AG04450 (cell line): ENCODE data around the gene USP3. TPM values are rescaled to one million over a fixed set of nuclear protein-coding genes. Genes with fewer than 3 reads are reported as not detected.
"Not testable (repeated sequence)": the region's sequence is repeated elsewhere in the genome, so short reads cannot be mapped to it uniquely, and the experiment has no call there.

Experiments
- CTCF ChIA-PET: fragments of 300-600, 350-600 bp; formaldehyde crosslinking; extraction: SDS; loops from one replicate; lab custom pipeline; 2022; ENCODE audit warnings: antibody characterized with exemption, inconsistent platforms; lab: Charles Lee
- POLR2A ChIA-PET: fragments of 350-600 bp; formaldehyde crosslinking; extraction: SDS; loops from one replicate; lab custom pipeline; 2021; ENCODE audit warnings: antibody characterized with exemption, inconsistent platforms; lab: Yijun Ruan, JAX
- DNase-seq: peaks from one replicate; pipeline ENCODE4 v3.0.0-alpha.2; 2011; ENCODE audit warnings: low read depth, low spot score
- H3K27ac ChIP-seq: one replicate; pipeline ENCODE4 v1.5.1; 2012; ENCODE audit warnings: low read depth, low read length, control low read depth
- H3K27me3 ChIP-seq: one replicate; pipeline ENCODE4 v1.6.0; 2012; ENCODE audit warnings: low read length; ENCODE audit not compliant: control insufficient read depth, insufficient read depth
- H3K4me3 ChIP-seq: 2 replicates; pipeline ENCODE4 v1.5.1; 2011; ENCODE audit warnings: mild to moderate bottlenecking, low read depth, low read length, control low read depth
- H3K9me3 ChIP-seq: 2 replicates; pipeline ENCODE4 v1.5.1; 2012; ENCODE audit warnings: low read length; ENCODE audit not compliant: control insufficient read depth, insufficient read depth
- polyA plus RNA-seq: library from polyadenylated mRNA; depleted of rRNA; stranded (reverse); fragments of >200 nt; gene quantifications from 2 replicates; pipeline ENCODE4 v1.2.3, GENCODE V29; 2011
- TF ChIP-seq, protein P1 (sequence below): IDR thresholded peaks from 2 replicates; pipeline ENCODE4 v1.5.1; 2011; ENCODE audit warnings: low read depth, low read length, control low read depth, inconsistent platforms

Gene USP3
- polyA plus RNA-seq, 1 experiment = 30.7 TPM

DNA sequence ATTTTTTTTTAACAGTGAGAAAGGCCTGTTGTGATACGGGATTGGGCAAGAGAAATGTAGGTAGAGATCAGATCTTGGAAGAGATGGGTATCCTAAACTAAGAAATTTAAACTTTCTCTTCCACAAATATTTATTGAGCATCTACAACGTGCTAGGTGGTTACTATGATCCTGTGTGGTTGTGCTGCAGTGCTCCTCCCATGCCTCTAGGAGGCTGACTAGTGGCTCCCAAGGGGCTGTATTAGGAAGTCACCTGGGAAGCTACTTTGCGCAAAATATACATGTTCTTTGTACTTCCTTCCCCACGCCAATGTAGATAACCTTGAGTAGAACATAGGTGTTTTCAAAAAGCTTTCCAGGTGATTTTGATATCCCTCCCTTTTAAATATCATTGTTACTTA is 27.2 kb downstream of the USP3 start:
- POLR2A ChIA-PET = no interaction called here
- CTCF ChIA-PET = no interaction called here

DNA sequence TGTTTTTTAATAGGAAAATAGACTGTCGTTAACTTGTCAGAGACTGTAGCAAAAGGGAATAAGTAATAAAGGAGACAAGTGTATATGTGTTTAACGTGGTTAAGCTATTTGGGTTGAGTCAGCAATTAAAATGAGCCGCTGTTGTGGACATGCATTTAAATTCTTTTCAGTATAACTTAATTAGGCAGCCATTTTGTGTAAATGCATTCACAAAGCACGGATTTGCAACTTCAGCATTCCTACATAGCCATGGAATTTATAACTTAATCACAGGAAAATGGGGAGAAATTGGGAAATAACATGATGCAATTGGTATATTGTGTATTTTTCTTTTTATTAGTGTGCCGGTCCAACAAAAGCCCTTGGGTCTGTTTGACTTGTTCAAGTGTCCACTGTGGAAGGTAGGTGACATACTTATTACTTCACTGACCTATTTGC is 27.9 kb downstream of the USP3 start:
- TF ChIP-seq, protein P1, sequence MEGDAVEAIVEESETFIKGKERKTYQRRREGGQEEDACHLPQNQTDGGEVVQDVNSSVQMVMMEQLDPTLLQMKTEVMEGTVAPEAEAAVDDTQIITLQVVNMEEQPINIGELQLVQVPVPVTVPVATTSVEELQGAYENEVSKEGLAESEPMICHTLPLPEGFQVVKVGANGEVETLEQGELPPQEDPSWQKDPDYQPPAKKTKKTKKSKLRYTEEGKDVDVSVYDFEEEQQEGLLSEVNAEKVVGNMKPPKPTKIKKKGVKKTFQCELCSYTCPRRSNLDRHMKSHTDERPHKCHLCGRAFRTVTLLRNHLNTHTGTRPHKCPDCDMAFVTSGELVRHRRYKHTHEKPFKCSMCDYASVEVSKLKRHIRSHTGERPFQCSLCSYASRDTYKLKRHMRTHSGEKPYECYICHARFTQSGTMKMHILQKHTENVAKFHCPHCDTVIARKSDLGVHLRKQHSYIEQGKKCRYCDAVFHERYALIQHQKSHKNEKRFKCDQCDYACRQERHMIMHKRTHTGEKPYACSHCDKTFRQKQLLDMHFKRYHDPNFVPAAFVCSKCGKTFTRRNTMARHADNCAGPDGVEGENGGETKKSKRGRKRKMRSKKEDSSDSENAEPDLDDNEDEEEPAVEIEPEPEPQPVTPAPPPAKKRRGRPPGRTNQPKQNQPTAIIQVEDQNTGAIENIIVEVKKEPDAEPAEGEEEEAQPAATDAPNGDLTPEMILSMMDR = no peak
- Histone ChIP-seq H3K9me3 (no peaks in the 10 kb centered on the region), H3K4me3 (no peak overlapping the region), H3K27me3 (no peaks in the 10 kb centered on the region), H3K27ac (no peak overlapping the region)
- ChIA-PET CTCF (interaction anchor here (1.4 kb wide), 1 partner anchor 10 kb away, joined by 4 read pairs; no protein-coding TSS in a partner anchor), POLR2A (no interaction called here)
- no peak for DNase-seq

More for the DNA sequence above, 27.2 kb downstream of the USP3 start:
- H3K4me3 ChIP-seq = no peak overlapping the region
- no peaks in the 10 kb centered on the region for H3K27me3 ChIP-seq
- H3K27ac ChIP-seq = no peak overlapping the region
- no peaks in the 10 kb centered on the region for H3K9me3 ChIP-seq
- DNase-seq = no peak
- TF ChIP-seq, protein P1 = peak; percentile 29; the same call in 1 of the 2 replicates

DNA sequence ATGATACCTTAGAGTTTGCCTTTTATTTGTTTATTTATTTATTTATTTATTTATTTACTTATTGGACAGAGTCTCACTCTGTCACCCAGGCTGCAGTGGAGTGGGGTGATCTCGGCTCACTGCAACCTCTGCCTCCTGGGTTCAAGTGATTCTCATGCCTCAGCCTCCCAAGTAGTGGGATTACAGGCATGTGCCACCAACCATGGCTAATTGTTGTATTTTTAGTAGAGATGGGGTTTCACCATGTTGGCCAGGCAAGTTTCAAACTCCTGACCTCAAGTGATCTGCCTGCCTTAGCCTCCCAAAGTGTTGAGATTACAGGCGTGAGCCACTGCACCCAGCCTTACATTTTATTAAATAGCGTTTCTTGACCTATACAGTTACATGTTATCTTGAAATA is 30.5 kb downstream of the USP3 start:
- DNase-seq, POLR2A ChIA-PET: not testable (repeated sequence)

DNA sequence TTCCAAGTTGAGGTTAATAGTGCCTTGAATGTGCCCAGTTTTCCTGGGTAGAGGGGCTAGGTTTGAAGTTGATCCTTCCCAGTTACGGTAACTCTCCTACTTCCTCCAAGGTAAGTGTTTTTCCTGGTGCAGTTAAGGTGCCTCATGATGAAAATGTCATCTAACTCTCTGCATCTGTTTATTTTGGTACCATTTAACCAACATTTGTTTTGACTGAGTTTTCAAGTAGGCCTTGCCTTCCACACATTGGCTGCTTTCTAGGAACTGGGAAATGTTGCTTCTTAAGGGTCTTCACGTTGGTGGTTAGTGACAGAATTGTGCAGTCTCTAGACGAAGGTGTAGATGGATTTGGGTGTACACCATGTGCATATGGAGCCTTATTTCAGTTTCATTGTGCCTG is 31.3 kb downstream of the USP3 start:
- no peak overlapping the region for H3K4me3 ChIP-seq
- TF ChIP-seq, protein P1 = no peak
- no peaks in the 10 kb centered on the region for H3K9me3 ChIP-seq
- POLR2A ChIA-PET = no interaction called here
- CTCF ChIA-PET = interaction anchor here (1.2 kb wide), 1 partner anchor 18 kb away, joined by 6 read pairs; no protein-coding TSS in a partner anchor
- no peaks in the 10 kb centered on the region for H3K27me3 ChIP-seq
- no peak overlapping the region for H3K27ac ChIP-seq
- DNase-seq = no peak

More for the DNA sequence above, 30.5 kb downstream of the USP3 start:
- CTCF ChIA-PET, H3K27me3 ChIP-seq, H3K27ac ChIP-seq, H3K9me3 ChIP-seq, H3K4me3 ChIP-seq: not testable (repeated sequence)

DNA sequence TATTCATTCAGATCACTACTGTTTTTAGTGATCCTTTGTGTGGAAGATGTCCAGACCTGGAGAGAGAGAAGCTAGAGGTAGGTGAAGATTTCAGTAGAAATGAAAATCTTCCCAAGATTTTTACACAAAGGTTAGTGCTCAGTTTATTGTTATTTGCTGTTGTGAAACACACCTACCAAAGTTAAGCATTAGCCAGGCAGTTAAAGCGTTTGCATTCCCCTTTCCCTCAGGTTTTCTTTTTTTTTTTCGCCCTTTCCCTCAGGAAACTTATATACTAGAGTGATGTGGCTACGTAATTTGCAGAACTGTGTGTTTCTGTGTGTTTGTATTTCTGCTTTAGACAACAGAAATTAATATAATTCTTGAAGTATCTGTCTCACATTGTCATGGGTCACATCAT is 34.5 kb downstream of the USP3 start:
- no peaks in the 10 kb centered on the region for H3K9me3 ChIP-seq
- TF ChIP-seq, protein P1 = no peak
- ChIA-PET CTCF (no interaction called here), POLR2A (no interaction called here)
- no peak overlapping the region for H3K4me3 ChIP-seq
- no peaks in the 10 kb centered on the region for H3K27me3 ChIP-seq
- DNase-seq = no peak
- H3K27ac ChIP-seq = no peak overlapping the region
